SK-N-SH treated with all-trans-retinoic acid at 6 μM for 48 hours (cell line): ENCODE results near the gene HMGB2.

Experiments used
- ATAC-seq: fragments of 200-7000 bp; cut with Tn5 transposase; 3 replicates; pipeline ENCODE4 v1.9.1; 2020; ENCODE audit warnings: mild to moderate bottlenecking, moderate library complexity
- BACH2 ChIP-seq: fragments of 250-450 bp; sonication (Bioruptor Pico); IDR thresholded peaks from 2 replicates; pipeline ENCODE4 v1.9.0; 2021; ENCODE audit warnings: mild to moderate bottlenecking, borderline replicate concordance
- CSDC2 ChIP-seq: fragments of 250-450 bp; sonication (Bioruptor Pico); IDR thresholded peaks from 2 replicates; pipeline ENCODE4 v1.5.0; 2020; ENCODE audit warnings: mild to moderate bottlenecking, moderate library complexity
- ESRRG ChIP-seq: fragments of 250-450 bp; sonication (Bioruptor Pico); IDR thresholded peaks from 2 replicates; pipeline ENCODE4 v1.6.1; 2021; ENCODE audit warnings: mild to moderate bottlenecking
- GLIS3 ChIP-seq: fragments of 250-450 bp; sonication (Bioruptor Pico); IDR thresholded peaks from 2 replicates; pipeline ENCODE4 v1.5.0; 2020; ENCODE audit warnings: mild to moderate bottlenecking, moderate library complexity
- ISL1 ChIP-seq: fragments of 250-450 bp; sonication (Bioruptor Pico); IDR thresholded peaks from 2 replicates; pipeline ENCODE4 v2.1.2; 2022; ENCODE audit warnings: mild to moderate bottlenecking, moderate library complexity
- OSR1 ChIP-seq: fragments of 250-450 bp; sonication (Bioruptor Pico); IDR thresholded peaks from 2 replicates; pipeline ENCODE4 v1.8.0; 2022; ENCODE audit warnings: moderate library complexity, mild to moderate bottlenecking, inconsistent platforms
- PPARA ChIP-seq: fragments of 250-450 bp; sonication (Bioruptor Pico); IDR thresholded peaks from 2 replicates; pipeline ENCODE4 v1.5.0; 2020; ENCODE audit warnings: mild to moderate bottlenecking, borderline replicate concordance
- RARB ChIP-seq: fragments of 250-450 bp; sonication (Bioruptor Pico); IDR thresholded peaks from 2 replicates; pipeline ENCODE4 v1.8.0; 2021; ENCODE audit warnings: mild to moderate bottlenecking, moderate library complexity
- SNAI2 ChIP-seq: fragments of 250-450 bp; sonication (Bioruptor Pico); IDR thresholded peaks from 2 replicates; pipeline ENCODE4 v1.5.0; 2020; ENCODE audit warnings: mild to moderate bottlenecking, moderate library complexity
- TCF4 ChIP-seq: fragments of 250-450 bp; sonication (Bioruptor Pico); IDR thresholded peaks from 2 replicates; pipeline ENCODE4 v1.8.0; 2021; ENCODE audit warnings: mild to moderate bottlenecking, moderate library complexity, borderline replicate concordance
- TOX ChIP-seq: fragments of 250-450 bp; sonication (Bioruptor Pico); IDR thresholded peaks from 2 replicates; pipeline ENCODE4 v1.8.0; 2021; ENCODE audit warnings: mild to moderate bottlenecking, moderate library complexity, borderline replicate concordance
- ZC3H10 ChIP-seq: fragments of 250-450 bp; sonication (Bioruptor Pico); IDR thresholded peaks from 2 replicates; pipeline ENCODE4 v1.5.1; 2021; ENCODE audit warnings: mild to moderate bottlenecking, moderate library complexity
- ZFP3 ChIP-seq: fragments of 250-450 bp; sonication (Bioruptor Pico); IDR thresholded peaks from 2 replicates; pipeline ENCODE4 v1.5.0; 2020; ENCODE audit warnings: mild to moderate bottlenecking, moderate library complexity
- ZFP30 ChIP-seq: fragments of 450-650 bp; formaldehyde crosslinking; IDR thresholded peaks from 2 replicates; pipeline ENCODE4 v1.5.0; 2022; ENCODE audit warnings: mild to moderate bottlenecking, moderate library complexity
- ZNF565 ChIP-seq: fragments of 450-650 bp; formaldehyde crosslinking; conservative IDR thresholded peaks from 2 replicates; pipeline ENCODE4 v1.5.0; 2020; ENCODE audit warnings: low read depth, mild to moderate bottlenecking, moderate library complexity
- ZNF70 ChIP-seq: fragments of 450-650 bp; formaldehyde crosslinking; IDR thresholded peaks from 2 replicates; pipeline ENCODE4 v1.5.0; 2020; ENCODE audit warnings: mild to moderate bottlenecking, moderate library complexity
- ZNF8 ChIP-seq: fragments of 450-650 bp; formaldehyde crosslinking; IDR thresholded peaks from 2 replicates; pipeline ENCODE4 v1.5.0; 2020; ENCODE audit warnings: mild to moderate bottlenecking, moderate library complexity
- TF ChIP-seq, protein P1 (sequence below): fragments of 250-450 bp; sonication (Bioruptor Pico); IDR thresholded peaks from 2 replicates; pipeline ENCODE4 v1.5.1; 2021; ENCODE audit warnings: mild to moderate bottlenecking, moderate library complexity
- TF ChIP-seq, protein P2 (sequence below): fragments of 250-450 bp; sonication (Bioruptor Pico); IDR thresholded peaks from 2 replicates; pipeline ENCODE4 v1.8.0; 2021; ENCODE audit warnings: low read depth, mild to moderate bottlenecking, moderate library complexity, borderline replicate concordance
- TF ChIP-seq, protein P3 (sequence below): fragments of 250-450 bp; sonication (Bioruptor Pico); IDR thresholded peaks from 2 replicates; pipeline ENCODE4 v1.5.0; 2020; ENCODE audit warnings: mild to moderate bottlenecking, moderate library complexity
- TF ChIP-seq, protein P4 (sequence below): fragments of 250-450 bp; sonication (Bioruptor Pico); IDR thresholded peaks from 2 replicates; pipeline ENCODE4 v1.5.1; 2020; ENCODE audit warnings: low read depth, mild to moderate bottlenecking, moderate library complexity
- TF ChIP-seq, protein P5 (sequence below): fragments of 250-450 bp; sonication (Bioruptor Pico); IDR thresholded peaks from 2 replicates; pipeline ENCODE4 v1.8.0; 2020; ENCODE audit warnings: mild to moderate bottlenecking, moderate library complexity, borderline replicate concordance

HMGB2 gene

DNA sequence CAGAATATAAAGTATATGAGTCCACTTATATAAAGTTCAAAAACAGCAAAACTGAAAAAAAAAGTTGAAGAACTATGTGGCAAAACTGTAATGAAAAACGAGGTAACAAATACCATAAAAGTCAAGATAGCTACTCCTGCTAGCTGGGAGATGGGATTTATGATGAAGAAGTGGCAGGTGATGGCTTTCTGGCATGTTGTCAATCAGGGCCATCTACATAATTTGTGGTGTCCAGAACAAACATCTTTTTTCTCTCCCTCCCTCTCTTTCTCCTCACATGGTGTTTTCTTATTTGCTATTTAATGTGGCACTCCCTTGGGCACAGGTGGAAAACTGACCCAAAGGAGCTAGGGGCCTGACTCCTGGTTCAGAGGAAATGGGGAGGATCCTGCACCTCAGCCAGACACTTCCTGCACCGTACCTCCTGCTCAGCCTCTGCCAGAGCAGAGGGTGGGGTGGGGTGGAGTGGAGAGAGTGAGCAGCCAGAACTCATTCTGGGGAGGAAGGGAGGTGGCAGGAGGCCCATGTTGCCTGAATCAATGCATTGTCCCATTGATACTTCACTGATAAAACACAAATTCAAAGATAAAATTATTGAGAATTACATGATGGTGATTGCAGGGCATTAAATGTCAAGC lies 31.3 kb upstream of the HMGB2 start:
- ATAC-seq = no peak
- TF ChIP-seq TOX (CRISPR knock-in tag) (no peak), BACH2 (CRISPR knock-in tag) (no peak), PPARA (CRISPR knock-in tag) (no peak), ZC3H10 (CRISPR knock-in tag) (no peak), ZNF70 (no peak), RARB (CRISPR knock-in tag) (no peak), ZFP3 (no peak), SNAI2 (CRISPR knock-in tag) (no peak), ZNF565 (CRISPR knock-in tag) (no peak), ESRRG (CRISPR knock-in tag) (no peak), CSDC2 (CRISPR knock-in tag) (no peak), ZFP30 (CRISPR knock-in tag) (no peak)
- TF ChIP-seq, protein P1, sequence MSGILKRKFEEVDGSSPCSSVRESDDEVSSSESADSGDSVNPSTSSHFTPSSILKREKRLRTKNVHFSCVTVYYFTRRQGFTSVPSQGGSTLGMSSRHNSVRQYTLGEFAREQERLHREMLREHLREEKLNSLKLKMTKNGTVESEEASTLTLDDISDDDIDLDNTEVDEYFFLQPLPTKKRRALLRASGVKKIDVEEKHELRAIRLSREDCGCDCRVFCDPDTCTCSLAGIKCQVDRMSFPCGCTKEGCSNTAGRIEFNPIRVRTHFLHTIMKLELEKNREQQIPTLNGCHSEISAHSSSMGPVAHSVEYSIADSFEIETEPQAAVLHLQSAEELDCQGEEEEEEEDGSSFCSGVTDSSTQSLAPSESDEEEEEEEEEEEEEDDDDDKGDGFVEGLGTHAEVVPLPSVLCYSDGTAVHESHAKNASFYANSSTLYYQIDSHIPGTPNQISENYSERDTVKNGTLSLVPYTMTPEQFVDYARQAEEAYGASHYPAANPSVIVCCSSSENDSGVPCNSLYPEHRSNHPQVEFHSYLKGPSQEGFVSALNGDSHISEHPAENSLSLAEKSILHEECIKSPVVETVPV (CRISPR knock-in tag) = no peak
- TF ChIP-seq, protein P2, sequence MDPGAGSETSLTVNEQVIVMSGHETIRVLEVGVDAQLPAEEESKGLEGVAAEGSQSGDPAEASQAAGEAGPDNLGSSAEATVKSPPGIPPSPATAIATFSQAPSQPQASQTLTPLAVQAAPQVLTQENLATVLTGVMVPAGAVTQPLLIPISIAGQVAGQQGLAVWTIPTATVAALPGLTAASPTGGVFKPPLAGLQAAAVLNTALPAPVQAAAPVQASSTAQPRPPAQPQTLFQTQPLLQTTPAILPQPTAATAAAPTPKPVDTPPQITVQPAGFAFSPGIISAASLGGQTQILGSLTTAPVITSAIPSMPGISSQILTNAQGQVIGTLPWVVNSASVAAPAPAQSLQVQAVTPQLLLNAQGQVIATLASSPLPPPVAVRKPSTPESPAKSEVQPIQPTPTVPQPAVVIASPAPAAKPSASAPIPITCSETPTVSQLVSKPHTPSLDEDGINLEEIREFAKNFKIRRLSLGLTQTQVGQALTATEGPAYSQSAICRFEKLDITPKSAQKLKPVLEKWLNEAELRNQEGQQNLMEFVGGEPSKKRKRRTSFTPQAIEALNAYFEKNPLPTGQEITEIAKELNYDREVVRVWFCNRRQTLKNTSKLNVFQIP (CRISPR knock-in tag) = no peak
- TF ChIP-seq, all 23 proteins: peak for 0

DNA sequence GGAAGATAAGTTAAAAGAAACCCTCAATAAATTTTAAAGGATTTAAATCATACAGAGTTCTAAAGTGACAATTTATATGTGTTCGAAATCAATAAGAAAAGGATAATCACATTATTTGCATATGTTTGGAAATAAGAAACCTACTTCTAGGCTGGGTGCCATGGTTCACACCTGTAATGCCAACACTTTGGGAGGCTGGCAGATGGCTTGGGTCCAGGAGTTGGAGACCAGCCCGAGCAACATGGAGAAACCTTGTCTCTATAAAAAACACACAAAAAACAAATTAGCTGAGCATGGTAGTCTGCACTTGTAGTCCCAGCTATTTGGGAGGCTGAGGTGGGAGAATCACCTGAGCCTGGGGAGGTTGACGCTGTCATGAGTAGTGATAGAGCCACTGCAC lies 28.5 kb upstream of the HMGB2 start:
- TF ChIP-seq TOX (CRISPR knock-in tag) = no peak
- no peak for TF ChIP-seq ZNF565 (CRISPR knock-in tag)
- TF ChIP-seq ISL1 (CRISPR knock-in tag) = no peak
- no peak for TF ChIP-seq ZNF70
- ATAC-seq = no peak

DNA sequence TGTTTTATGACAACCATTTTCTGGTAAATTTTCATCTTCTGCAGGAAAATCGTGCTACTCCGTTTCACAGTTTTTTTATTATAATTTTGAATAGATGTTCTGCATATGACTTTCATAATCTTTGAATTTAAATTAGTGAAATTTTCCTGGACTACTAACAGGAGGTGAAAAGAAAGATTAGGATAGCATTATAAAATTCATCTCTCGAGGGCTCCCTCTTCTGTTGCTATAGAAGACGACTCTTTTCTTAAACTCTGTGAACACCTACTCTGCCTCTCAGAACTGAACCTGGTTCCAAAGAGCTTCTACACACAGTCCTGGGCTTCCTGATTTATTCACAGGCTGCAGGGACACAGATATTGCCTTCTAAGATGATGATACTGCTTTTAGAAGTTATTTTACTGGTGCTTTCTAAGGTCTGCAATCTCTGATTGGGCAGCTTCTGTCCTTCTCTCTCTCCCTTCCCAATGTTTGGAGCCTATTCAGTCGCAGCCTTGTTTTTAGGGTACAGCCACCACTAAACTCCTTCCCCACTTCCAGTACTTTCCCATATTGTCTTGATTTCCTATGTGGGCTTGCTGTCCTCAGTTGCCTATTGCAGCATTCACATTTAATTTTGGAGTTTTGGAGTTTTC lies 26.5 kb upstream of the HMGB2 start:
- no peak for TF ChIP-seq GLIS3 (CRISPR knock-in tag)
- no peak for TF ChIP-seq TOX (CRISPR knock-in tag)
- no peak for TF ChIP-seq OSR1 (CRISPR knock-in tag)
- TF ChIP-seq TCF4 (CRISPR knock-in tag) = no peak
- TF ChIP-seq, protein P3, sequence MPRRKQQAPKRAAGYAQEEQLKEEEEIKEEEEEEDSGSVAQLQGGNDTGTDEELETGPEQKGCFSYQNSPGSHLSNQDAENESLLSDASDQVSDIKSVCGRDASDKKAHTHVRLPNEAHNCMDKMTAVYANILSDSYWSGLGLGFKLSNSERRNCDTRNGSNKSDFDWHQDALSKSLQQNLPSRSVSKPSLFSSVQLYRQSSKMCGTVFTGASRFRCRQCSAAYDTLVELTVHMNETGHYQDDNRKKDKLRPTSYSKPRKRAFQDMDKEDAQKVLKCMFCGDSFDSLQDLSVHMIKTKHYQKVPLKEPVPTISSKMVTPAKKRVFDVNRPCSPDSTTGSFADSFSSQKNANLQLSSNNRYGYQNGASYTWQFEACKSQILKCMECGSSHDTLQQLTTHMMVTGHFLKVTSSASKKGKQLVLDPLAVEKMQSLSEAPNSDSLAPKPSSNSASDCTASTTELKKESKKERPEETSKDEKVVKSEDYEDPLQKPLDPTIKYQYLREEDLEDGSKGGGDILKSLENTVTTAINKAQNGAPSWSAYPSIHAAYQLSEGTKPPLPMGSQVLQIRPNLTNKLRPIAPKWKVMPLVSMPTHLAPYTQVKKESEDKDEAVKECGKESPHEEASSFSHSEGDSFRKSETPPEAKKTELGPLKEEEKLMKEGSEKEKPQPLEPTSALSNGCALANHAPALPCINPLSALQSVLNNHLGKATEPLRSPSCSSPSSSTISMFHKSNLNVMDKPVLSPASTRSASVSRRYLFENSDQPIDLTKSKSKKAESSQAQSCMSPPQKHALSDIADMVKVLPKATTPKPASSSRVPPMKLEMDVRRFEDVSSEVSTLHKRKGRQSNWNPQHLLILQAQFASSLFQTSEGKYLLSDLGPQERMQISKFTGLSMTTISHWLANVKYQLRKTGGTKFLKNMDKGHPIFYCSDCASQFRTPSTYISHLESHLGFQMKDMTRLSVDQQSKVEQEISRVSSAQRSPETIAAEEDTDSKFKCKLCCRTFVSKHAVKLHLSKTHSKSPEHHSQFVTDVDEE (CRISPR knock-in tag) = no peak
- TF ChIP-seq SNAI2 (CRISPR knock-in tag) = no peak
- TF ChIP-seq ZNF8 (CRISPR knock-in tag) = no peak
- TF ChIP-seq ESRRG (CRISPR knock-in tag) = no peak
- TF ChIP-seq, protein P2 (CRISPR knock-in tag) = no peak
- TF ChIP-seq ZC3H10 (CRISPR knock-in tag) = no peak
- no peak for TF ChIP-seq ZNF565 (CRISPR knock-in tag)
- TF ChIP-seq, protein P4, sequence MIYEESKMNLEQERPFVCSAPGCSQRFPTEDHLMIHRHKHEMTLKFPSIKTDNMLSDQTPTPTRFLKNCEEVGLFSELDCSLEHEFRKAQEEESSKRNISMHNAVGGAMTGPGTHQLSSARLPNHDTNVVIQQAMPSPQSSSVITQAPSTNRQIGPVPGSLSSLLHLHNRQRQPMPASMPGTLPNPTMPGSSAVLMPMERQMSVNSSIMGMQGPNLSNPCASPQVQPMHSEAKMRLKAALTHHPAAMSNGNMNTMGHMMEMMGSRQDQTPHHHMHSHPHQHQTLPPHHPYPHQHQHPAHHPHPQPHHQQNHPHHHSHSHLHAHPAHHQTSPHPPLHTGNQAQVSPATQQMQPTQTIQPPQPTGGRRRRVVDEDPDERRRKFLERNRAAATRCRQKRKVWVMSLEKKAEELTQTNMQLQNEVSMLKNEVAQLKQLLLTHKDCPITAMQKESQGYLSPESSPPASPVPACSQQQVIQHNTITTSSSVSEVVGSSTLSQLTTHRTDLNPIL (CRISPR knock-in tag) = no peak
- no peak for TF ChIP-seq ZFP30 (CRISPR knock-in tag)
- TF ChIP-seq, protein P5, sequence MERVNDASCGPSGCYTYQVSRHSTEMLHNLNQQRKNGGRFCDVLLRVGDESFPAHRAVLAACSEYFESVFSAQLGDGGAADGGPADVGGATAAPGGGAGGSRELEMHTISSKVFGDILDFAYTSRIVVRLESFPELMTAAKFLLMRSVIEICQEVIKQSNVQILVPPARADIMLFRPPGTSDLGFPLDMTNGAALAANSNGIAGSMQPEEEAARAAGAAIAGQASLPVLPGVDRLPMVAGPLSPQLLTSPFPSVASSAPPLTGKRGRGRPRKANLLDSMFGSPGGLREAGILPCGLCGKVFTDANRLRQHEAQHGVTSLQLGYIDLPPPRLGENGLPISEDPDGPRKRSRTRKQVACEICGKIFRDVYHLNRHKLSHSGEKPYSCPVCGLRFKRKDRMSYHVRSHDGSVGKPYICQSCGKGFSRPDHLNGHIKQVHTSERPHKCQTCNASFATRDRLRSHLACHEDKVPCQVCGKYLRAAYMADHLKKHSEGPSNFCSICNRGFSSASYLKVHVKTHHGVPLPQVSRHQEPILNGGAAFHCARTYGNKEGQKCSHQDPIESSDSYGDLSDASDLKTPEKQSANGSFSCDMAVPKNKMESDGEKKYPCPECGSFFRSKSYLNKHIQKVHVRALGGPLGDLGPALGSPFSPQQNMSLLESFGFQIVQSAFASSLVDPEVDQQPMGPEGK (CRISPR knock-in tag) = no peak
- TF ChIP-seq ZFP3 = no peak
- no peak for TF ChIP-seq ISL1 (CRISPR knock-in tag)
- TF ChIP-seq BACH2 (CRISPR knock-in tag) = no peak
- TF ChIP-seq ZNF70 = no peak
- TF ChIP-seq CSDC2 (CRISPR knock-in tag) = no peak
- peak; percentile 83 for ATAC-seq
